Measurements from ENCODE around the gene RMI2. TPM values are rescaled to one million over a fixed set of nuclear protein-coding genes. Genes with fewer than 3 reads are reported as not detected.
A peak's percentile ranks its signal among the peaks of the same experiment; 100 is the strongest.
"Not testable (repeated sequence)": the region's sequence is repeated elsewhere in the genome, so short reads cannot be mapped to it uniquely, and the experiment has no call there.

Gene RMI2
- total RNA-seq, 1 donor from 2014 or later, result 2.6 TPM

DNA sequence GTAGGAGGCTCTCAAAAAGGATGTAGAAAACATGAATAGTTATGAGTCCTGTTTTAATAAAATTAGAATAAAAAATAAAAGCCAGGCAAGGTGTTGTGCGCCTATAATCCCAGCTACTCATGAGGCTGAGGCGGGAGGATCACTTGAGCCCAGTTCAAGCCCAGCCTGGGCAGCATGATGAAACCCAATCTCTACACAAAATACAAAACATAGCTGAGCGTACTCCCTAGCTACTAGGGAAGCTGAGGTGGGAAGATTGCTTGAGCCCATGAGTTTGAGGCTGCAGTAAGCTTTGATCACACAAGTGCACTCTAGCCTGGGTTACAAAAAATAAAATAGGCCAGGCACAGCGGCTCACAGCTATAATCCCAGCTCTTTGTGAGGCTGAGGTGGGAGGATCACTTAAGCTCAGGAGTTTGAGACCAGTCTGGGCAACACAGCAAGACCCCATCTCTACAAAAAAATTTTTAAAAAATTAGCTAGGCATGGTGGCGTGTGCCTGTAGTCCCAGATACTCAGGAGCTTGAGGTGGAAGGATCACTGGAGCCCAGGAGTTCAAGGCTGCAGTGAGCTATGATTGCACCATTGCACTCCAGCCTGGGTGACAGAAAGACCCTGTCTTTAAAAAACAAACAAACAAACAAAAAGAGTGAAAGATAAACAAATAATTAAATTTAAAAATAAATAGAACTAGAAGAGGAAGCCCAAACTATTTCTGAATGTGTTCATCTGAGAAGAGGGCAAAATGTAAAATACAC lies 46.9 kb upstream of the RMI2 start:
- Histone ChIP-seq H3K4me3 (ENCODE audit: low read depth, low read length) (no peak overlapping the region), H3K36me3 (ENCODE audit: control insufficient read depth, insufficient read depth, low read length) (no peaks in the 10 kb centered on the region), H3K27me3 (ENCODE audit: control insufficient read depth, insufficient read depth, low read length) (no peaks in the 10 kb centered on the region)
- no peak for FAIRE-seq
- DNase-seq (ENCODE audit: low read depth), result no peak
- TF ChIP-seq, protein P1, sequence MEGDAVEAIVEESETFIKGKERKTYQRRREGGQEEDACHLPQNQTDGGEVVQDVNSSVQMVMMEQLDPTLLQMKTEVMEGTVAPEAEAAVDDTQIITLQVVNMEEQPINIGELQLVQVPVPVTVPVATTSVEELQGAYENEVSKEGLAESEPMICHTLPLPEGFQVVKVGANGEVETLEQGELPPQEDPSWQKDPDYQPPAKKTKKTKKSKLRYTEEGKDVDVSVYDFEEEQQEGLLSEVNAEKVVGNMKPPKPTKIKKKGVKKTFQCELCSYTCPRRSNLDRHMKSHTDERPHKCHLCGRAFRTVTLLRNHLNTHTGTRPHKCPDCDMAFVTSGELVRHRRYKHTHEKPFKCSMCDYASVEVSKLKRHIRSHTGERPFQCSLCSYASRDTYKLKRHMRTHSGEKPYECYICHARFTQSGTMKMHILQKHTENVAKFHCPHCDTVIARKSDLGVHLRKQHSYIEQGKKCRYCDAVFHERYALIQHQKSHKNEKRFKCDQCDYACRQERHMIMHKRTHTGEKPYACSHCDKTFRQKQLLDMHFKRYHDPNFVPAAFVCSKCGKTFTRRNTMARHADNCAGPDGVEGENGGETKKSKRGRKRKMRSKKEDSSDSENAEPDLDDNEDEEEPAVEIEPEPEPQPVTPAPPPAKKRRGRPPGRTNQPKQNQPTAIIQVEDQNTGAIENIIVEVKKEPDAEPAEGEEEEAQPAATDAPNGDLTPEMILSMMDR (IDR thresholded peaks at IDR 0.05; ENCODE audit: insufficient read depth, low read length, severe bottlenecking), result no peak

DNA sequence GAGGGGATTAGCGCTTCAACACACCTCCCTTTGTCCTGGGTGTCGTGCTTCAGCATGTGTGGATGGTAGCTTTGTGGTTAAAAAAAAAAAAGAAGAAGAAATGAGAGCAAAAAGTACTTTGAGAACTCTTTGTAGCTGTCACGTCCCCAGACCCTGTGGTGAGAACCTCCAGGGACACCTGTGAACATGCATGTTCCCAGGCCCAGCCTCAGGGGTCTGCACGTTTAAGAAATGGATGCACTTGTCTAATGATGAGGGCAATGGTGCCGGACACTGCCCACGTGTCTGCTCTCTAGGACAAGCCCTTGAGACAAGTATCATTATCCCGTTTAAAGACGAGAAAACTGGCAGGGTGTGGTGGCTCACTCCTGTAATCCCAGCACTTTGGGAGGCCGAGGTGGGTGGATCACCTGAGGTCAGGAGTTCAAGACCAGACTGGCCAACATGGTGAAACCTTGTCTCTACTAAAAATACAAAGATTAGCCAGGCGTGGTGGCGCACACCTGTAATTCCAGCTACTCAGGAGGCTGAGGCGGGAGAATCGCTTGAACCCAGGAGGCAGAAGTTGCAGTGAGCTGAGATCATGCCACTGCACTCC lies 46.2 kb upstream of the RMI2 start:
- not testable (repeated sequence) for H3K4me3 ChIP-seq (ENCODE audit: low read depth, low read length); DNase-seq (ENCODE audit: low read depth); H3K27me3 ChIP-seq (ENCODE audit: control insufficient read depth, insufficient read depth, low read length); FAIRE-seq; H3K36me3 ChIP-seq (ENCODE audit: control insufficient read depth, insufficient read depth, low read length)

DNA sequence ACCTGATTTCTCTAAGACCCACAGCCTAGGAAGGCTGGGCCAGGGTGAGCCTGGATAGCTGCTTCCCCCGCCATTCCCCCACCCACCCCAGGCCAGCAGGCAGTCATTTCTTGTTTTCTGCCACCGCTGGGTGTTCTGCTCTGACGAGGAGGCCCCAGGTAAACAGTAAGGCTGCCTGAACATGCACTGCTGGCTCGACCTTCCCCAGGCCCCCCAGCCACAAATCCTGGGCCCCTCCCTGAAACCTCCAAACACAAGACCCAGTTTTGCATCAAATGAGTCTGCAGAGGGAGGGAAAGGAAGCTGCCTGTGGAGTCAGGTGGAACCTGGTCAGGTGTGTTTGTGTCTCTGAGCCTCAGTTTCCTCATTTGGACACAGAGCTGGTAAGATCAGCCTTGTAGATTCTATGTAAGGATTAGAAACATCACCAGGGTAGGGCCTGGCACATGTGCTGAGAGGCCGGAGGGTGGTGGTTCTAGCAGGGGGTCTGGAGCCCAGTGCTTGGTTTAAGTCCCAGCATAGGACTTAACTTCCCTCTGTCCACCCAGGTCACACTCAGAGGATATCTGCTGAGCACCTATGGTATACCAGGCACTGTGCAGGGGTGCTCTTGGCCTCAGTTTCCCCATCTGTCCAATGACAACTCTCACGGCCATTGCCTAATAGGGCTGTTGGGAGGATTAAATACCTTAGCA lies 45.2 kb upstream of the RMI2 start:
- DNase-seq (ENCODE audit: low read depth) (no peak), FAIRE-seq (no peak)
- Histone ChIP-seq H3K36me3 (ENCODE audit: control insufficient read depth, insufficient read depth, low read length) (no peaks in the 10 kb centered on the region), H3K4me3 (ENCODE audit: low read depth, low read length) (no peak overlapping the region), H3K27me3 (ENCODE audit: control insufficient read depth, insufficient read depth, low read length) (no peaks in the 10 kb centered on the region)
- TF ChIP-seq, protein P1 (IDR thresholded peaks at IDR 0.05; ENCODE audit: insufficient read depth, low read length, severe bottlenecking), result no peak

DNA sequence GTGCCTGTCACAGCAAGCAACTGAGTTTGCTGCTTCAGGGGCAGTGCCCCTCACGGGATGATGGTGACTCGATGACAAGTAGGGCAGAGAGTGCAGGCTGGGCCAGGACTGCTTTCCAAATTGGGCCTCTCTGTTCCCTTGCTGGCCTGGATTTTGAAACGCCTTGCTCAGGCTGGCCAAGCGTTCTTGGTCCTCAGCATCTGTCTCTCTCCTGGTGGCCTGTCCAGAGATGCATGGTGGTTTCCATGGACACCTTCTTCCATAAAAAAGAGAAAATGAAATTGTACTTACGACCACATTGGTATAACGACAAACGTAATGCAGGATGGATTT lies 44.7 kb upstream of the RMI2 start:
- H3K36me3 ChIP-seq (ENCODE audit: control insufficient read depth, insufficient read depth, low read length), result no peaks in the 10 kb centered on the region
- no peak for DNase-seq (ENCODE audit: low read depth)
- FAIRE-seq, result no peak
- TF ChIP-seq, protein P1 (IDR thresholded peaks at IDR 0.05; ENCODE audit: insufficient read depth, low read length, severe bottlenecking), result no peak
- H3K27me3 ChIP-seq (ENCODE audit: control insufficient read depth, insufficient read depth, low read length), result no peaks in the 10 kb centered on the region
- no peak overlapping the region for H3K4me3 ChIP-seq (ENCODE audit: low read depth, low read length)

DNA sequence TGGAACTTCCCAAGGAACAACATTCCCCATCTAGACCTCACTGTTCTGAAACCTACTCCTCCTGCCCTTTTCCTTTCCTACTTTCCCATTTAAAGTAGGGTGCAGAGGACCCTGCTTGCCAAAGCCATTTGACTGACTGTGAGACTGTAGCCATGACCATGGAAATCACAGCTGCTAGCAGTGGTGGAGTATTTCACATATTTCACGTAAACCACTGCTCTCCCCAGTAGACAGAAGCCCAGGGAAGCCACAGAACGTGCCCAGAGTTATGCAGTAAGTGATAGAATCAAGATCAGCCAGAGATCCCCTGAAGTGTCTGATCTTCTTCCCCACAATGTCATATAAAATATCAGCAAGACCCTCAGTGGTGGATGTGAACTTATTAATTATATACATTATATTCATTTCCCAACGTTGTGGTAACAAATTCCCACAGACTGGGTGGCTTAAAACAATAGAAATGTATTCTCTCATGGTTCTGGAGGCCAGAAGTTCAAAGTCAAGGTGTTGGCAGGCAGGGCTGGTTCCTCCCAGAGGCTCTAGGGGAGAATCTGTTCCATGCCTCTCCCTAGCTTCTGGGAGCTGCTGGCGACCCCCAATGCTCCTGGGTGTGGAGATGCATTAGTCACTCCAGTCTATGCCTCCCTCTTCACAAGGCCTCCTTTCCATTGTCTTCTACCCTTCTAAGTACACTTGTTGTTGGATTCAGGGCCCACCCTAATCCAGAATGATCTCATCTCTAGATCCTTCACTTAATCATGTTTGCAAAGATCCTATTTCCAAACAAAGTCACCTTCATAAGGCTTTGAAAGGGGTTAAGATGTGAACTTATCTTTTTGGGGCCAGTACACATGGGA lies 43.4 kb upstream of the RMI2 start:
- FAIRE-seq, result no peak
- TF ChIP-seq, protein P1 (IDR thresholded peaks at IDR 0.05; ENCODE audit: insufficient read depth, low read length, severe bottlenecking), result no peak
- Histone ChIP-seq H3K27me3 (ENCODE audit: control insufficient read depth, insufficient read depth, low read length) (no peaks in the 10 kb centered on the region), H3K4me3 (ENCODE audit: low read depth, low read length) (no peak overlapping the region), H3K36me3 (ENCODE audit: control insufficient read depth, insufficient read depth, low read length) (no peaks in the 10 kb centered on the region)
- no peak for DNase-seq (ENCODE audit: low read depth)

DNA sequence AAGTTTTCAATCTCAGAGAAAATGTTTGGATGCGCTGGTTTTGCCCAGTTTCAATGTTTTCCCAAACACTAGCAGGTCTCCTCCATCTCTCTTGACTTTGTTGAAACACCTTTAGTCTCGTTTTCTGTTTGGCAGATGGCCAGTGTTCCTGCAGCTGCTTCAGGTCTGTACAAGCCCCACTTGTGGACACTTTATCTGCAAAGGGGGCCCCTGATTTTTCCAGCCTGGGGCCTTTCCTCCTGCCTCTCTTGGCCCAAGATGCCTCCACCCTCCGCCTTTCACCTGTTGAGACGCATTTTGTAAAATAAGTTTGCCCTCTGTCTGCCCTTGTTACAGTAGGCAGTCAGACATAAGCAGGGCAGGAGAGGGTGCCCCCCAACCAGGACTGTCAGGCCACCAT lies 42.3 kb upstream of the RMI2 start:
- TF ChIP-seq, protein P1 (IDR thresholded peaks at IDR 0.05; ENCODE audit: insufficient read depth, low read length, severe bottlenecking), result no peak
- Histone ChIP-seq H3K27me3 (ENCODE audit: control insufficient read depth, insufficient read depth, low read length) (no peaks in the 10 kb centered on the region), H3K36me3 (ENCODE audit: control insufficient read depth, insufficient read depth, low read length) (no peaks in the 10 kb centered on the region), H3K4me3 (ENCODE audit: low read depth, low read length) (no peak overlapping the region)
- FAIRE-seq (no peak), DNase-seq (ENCODE audit: low read depth) (peak; percentile 51)
